Caco-2 (cell line): ENCODE data around the gene HMGB1. TPM values are rescaled to one million over a fixed set of nuclear protein-coding genes. Genes with fewer than 3 reads are reported as not detected.

Source experiments
- BruUV-seq: library from RNA; stranded (reverse); fragments of 400-500 nt; replicated peaks from 2 replicates; lab custom pipeline; 2021; lab: Mats Ljungman, UMichigan
- CTCF ChIA-PET: fragments of 300-600 bp; sonication (Branson Sonifier 250); formaldehyde crosslinking; loops from one replicate; lab custom pipeline; 2022; ENCODE audit warnings: antibody characterized with exemption; lab: Charles Lee
- POLR2A ChIA-PET: fragments of 300-600 bp; sonication (Branson Sonifier 250); formaldehyde crosslinking; loops from one replicate; lab custom pipeline; 2022; ENCODE audit warnings: antibody characterized with exemption; lab: Charles Lee
- DNase-seq, 2 experiments: peaks; one replicate each; pipeline versions ENCODE4 v3.0.0 to v3.0.0-alpha.2; 2020 to 2022
- H3K27me3 ChIP-seq: replicated peaks from 2 replicates; pipeline ENCODE4 v1.6.0; 2011; ENCODE audit warnings: low read length; ENCODE audit not compliant: control insufficient read depth, insufficient read depth
- H3K36me3 ChIP-seq: 2 replicates; pipeline ENCODE4 v1.5.1; 2011; ENCODE audit warnings: low read length; ENCODE audit not compliant: control insufficient read depth, insufficient read depth
- H3K4me1 ChIP-seq: fragments of 250-450 bp; sonication (Bioruptor Pico); 2 replicates; pipeline ENCODE4 v1.5.1; 2020; ENCODE audit warnings: mild to moderate bottlenecking
- H3K4me3 ChIP-seq: 2 replicates; pipeline ENCODE4 v1.5.1; 2011; ENCODE audit warnings: low read depth, mild to moderate bottlenecking, control low read depth, low read length
- H3K9me3 ChIP-seq: fragments of 250-450 bp; sonication (Bioruptor Pico); 2 replicates; pipeline ENCODE4 v1.5.1; 2020; ENCODE audit warnings: mild to moderate bottlenecking, moderate library complexity
- H3K27ac Mint-ChIP-seq: one replicate; pipeline ENCODE4 v1.8.0; 2022; ENCODE audit warnings: mixed read lengths; ENCODE audit not compliant: unreplicated experiment
- H3K27me3 Mint-ChIP-seq: one replicate; pipeline ENCODE4 v1.8.0; 2022; ENCODE audit warnings: mixed read lengths; ENCODE audit not compliant: insufficient read depth, unreplicated experiment
- H3K36me3 Mint-ChIP-seq: one replicate; pipeline ENCODE4 v1.8.0; 2022; ENCODE audit warnings: mild to moderate bottlenecking, mixed read lengths; ENCODE audit not compliant: insufficient read depth, unreplicated experiment
- H3K4me1 Mint-ChIP-seq: one replicate; pipeline ENCODE4 v1.8.0; 2022; ENCODE audit warnings: low read depth, mixed read lengths; ENCODE audit not compliant: unreplicated experiment
- H3K4me3 Mint-ChIP-seq: one replicate; pipeline ENCODE4 v1.8.0; 2022; ENCODE audit warnings: mild to moderate bottlenecking, moderate library complexity, mixed read lengths; ENCODE audit not compliant: unreplicated experiment
- H3K9me3 Mint-ChIP-seq: one replicate; pipeline ENCODE4 v1.8.0; 2022; ENCODE audit warnings: mixed read lengths; ENCODE audit not compliant: unreplicated experiment
- intact Hi-C: fragments of 100-400 bp; cut with micrococcal nuclease; formaldehyde crosslinking; loops from one replicate; pipeline ENCODE4 v1.10.0; 2022; ENCODE audit not compliant: unreplicated experiment
- total RNA-seq: library from RNA; stranded (reverse); gene quantifications from 2 replicates; pipeline ENCODE4 v1.2.3, GENCODE V29; 2022
- TF ChIP-seq, protein P1 (sequence below), 2 experiments: fragments of 200-600 bp in 1 of 2; IDR thresholded peaks; 1 replicate in 1 of 2; 2 replicates in 1 of 2; pipeline versions ENCODE4 v1.5.1 to v1.8.0; 2011 to 2022; ENCODE audit warnings: antibody characterized with exemption in 1 of 2, control low read depth in 1 of 2, inconsistent platforms in 1 of 2, low read depth in 1 of 2, low read length in 1 of 2, mild to moderate bottlenecking in 1 of 2, moderate library complexity in 1 of 2; ENCODE audit not compliant: insufficient read depth in 1 of 2, severe bottlenecking in 1 of 2, unreplicated experiment in 1 of 2

The HMGB1 gene
- total RNA-seq, 1 experiment from 2014 or later: 598 TPM

- H3K4me1 ChIP-seq: 0 out of 2 replicates have a peak, but pooled peaks cover 5% of the 10 kb centered on the region
- TF ChIP-seq, protein P1, sequence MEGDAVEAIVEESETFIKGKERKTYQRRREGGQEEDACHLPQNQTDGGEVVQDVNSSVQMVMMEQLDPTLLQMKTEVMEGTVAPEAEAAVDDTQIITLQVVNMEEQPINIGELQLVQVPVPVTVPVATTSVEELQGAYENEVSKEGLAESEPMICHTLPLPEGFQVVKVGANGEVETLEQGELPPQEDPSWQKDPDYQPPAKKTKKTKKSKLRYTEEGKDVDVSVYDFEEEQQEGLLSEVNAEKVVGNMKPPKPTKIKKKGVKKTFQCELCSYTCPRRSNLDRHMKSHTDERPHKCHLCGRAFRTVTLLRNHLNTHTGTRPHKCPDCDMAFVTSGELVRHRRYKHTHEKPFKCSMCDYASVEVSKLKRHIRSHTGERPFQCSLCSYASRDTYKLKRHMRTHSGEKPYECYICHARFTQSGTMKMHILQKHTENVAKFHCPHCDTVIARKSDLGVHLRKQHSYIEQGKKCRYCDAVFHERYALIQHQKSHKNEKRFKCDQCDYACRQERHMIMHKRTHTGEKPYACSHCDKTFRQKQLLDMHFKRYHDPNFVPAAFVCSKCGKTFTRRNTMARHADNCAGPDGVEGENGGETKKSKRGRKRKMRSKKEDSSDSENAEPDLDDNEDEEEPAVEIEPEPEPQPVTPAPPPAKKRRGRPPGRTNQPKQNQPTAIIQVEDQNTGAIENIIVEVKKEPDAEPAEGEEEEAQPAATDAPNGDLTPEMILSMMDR (IDR thresholded peaks at IDR 0.05; ENCODE audit: insufficient read depth in 1 of 2, low read depth in 1 of 2, low read length in 1 of 2, severe bottlenecking in 1 of 2, unreplicated experiment in 1 of 2): no peak
- intact Hi-C loops: no loop called here
- no peak for DNase-seq
- Mint-ChIP-seq H3K27ac (no peak overlapping the region), H3K27me3 (no peaks in the 10 kb centered on the region), H3K9me3 (no peaks in the 10 kb centered on the region), H3K4me1 (no peaks in the 10 kb centered on the region), H3K36me3 (peaks cover 5% of the 10 kb centered on the region), H3K4me3 (no peak overlapping the region)
- ChIA-PET POLR2A (no interaction called here), CTCF (no interaction called here)
- BruUV-seq: no TSS peak
- no peak overlapping the region for H3K4me3 ChIP-seq
- no peaks in the 10 kb centered on the region for H3K27me3 ChIP-seq
- no peaks in the 10 kb centered on the region for H3K9me3 ChIP-seq
- no peaks in the 10 kb centered on the region for H3K36me3 ChIP-seq
Observed at GRCh38 chr13:30409886-30410704, 55.6 kb downstream of the HMGB1 start.

GRCh38 chr13:30408319-30409101 lies 57.2 kb downstream of the HMGB1 start:
- 0 out of 2 replicates have a peak, but pooled peaks cover 5% of the 10 kb centered on the region for H3K4me1 ChIP-seq
- Mint-ChIP-seq H3K4me1 (no peaks in the 10 kb centered on the region), H3K36me3 (peaks cover 5% of the 10 kb centered on the region), H3K27ac (peak overlapping the region; percentile 46), H3K4me3 (peak overlapping the region; percentile 62), H3K9me3 (no peaks in the 10 kb centered on the region), H3K27me3 (no peaks in the 10 kb centered on the region)
- DNase-seq: peak; percentile 95 to 96
- intact Hi-C loops: loop anchor here (1.0 kb wide), 2 partner anchors 13 to 143 kb away; no protein-coding TSS in a partner anchor
- H3K27me3 ChIP-seq: no peaks in the 10 kb centered on the region
- BruUV-seq: TSS peak; percentile 97
- POLR2A ChIA-PET: interaction anchor here (0.8 kb wide), 1 partner anchor 13 kb away, joined by 3 read pairs; no protein-coding TSS in a partner anchor
- CTCF ChIA-PET: interaction anchor here (0.7 to 0.8 kb wide), 2 partner anchors 47 to 546 kb away, joined by 3 read pairs; no protein-coding TSS in a partner anchor
- no peaks in the 10 kb centered on the region for H3K36me3 ChIP-seq
- TF ChIP-seq, protein P1 (IDR thresholded peaks at IDR 0.05; ENCODE audit: insufficient read depth in 1 of 2, low read depth in 1 of 2, low read length in 1 of 2, severe bottlenecking in 1 of 2, unreplicated experiment in 1 of 2): peak; percentile 76 to 82
- H3K9me3 ChIP-seq: no peaks in the 10 kb centered on the region
- peak overlapping the region; percentile 19 for H3K4me3 ChIP-seq

DNA sequence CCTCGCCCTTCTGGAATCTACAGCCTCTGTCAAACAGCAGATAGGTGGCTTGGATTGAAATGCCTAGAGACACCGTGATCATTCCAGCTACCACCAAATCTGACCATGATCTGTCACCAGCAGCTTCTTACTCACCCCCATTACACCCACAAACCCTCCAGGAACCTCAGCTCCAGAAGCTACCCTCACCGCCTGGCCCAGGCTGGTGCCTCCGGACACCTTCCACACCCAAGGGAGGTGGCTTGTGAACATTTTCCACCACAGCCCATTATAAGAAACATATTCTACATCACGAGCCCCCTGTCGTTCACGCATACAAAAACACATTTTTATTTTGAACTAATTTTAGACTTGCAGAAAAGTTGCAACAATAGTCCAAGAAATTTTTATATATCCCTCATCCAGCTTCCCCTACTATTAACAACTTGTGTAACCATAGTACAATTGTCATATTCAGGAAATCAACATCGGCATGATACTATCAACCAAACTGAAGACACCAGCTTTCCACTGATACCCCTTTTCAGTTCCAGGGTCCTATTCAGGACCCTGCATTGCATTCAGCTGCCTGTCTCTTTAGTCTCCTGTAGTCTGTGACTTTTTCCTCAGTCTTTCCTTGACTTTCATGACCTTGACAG lies 58.8 kb downstream of the HMGB1 start:
- ChIA-PET CTCF (no interaction called here), POLR2A (no interaction called here)
- intact Hi-C loops: no loop called here
- no peak overlapping the region for H3K27ac Mint-ChIP-seq
- H3K9me3 Mint-ChIP-seq: no peaks in the 10 kb centered on the region
- H3K36me3 Mint-ChIP-seq: peaks cover 5% of the 10 kb centered on the region
- H3K36me3 ChIP-seq: no peaks in the 10 kb centered on the region
- no peak overlapping the region for H3K4me3 ChIP-seq
- no peaks in the 10 kb centered on the region for H3K9me3 ChIP-seq
- no peaks in the 10 kb centered on the region for H3K4me1 Mint-ChIP-seq
- no peaks in the 10 kb centered on the region for H3K27me3 ChIP-seq
- DNase-seq: no peak
- no TSS peak for BruUV-seq
- TF ChIP-seq, protein P1 (IDR thresholded peaks at IDR 0.05; ENCODE audit: insufficient read depth in 1 of 2, low read depth in 1 of 2, low read length in 1 of 2, severe bottlenecking in 1 of 2, unreplicated experiment in 1 of 2): no peak
- no peaks in the 10 kb centered on the region for H3K27me3 Mint-ChIP-seq
- H3K4me3 Mint-ChIP-seq: no peak overlapping the region
- H3K4me1 ChIP-seq: 0 out of 2 replicates have a peak, but pooled peaks cover 5% of the 10 kb centered on the region
